KMS-11 (cell line): ENCODE measurements around the gene DIPK1B.

Source experiments
- H2AFZ ChIP-seq: fragments of 200-600 bp; sonication (generic); 2 replicates; pipeline ENCODE4 v1.6.1; 2016; ENCODE audit warnings: antibody characterized with exemption, mixed run types, low read depth
- H3K27ac ChIP-seq: fragments of 200-600 bp; sonication (generic); 2 replicates; pipeline ENCODE4 v1.6.1; 2016; ENCODE audit warnings: mild to moderate bottlenecking, mixed run types
- H3K27me3 ChIP-seq: fragments of 200-600 bp; sonication (generic); 2 replicates; pipeline ENCODE4 v1.6.1; 2017; ENCODE audit warnings: mild to moderate bottlenecking, low read depth, mixed run types, moderate library complexity; ENCODE audit not compliant: insufficient read depth
- H3K36me3 ChIP-seq: fragments of 200-600 bp; sonication (generic); 2 replicates; pipeline ENCODE4 v1.6.1; 2017; ENCODE audit warnings: mild to moderate bottlenecking, mixed run types; ENCODE audit not compliant: insufficient read depth
- H3K4me1 ChIP-seq: fragments of 200-600 bp; sonication (generic); 2 replicates; pipeline ENCODE4 v1.6.1; 2016; ENCODE audit warnings: mild to moderate bottlenecking, low read depth, mixed run types; ENCODE audit not compliant: poor library complexity, severe bottlenecking
- H3K4me2 ChIP-seq: fragments of 200-600 bp; sonication (generic); 2 replicates; pipeline ENCODE4 v1.7.0; 2016; ENCODE audit warnings: mild to moderate bottlenecking, mixed run types
- H3K4me3 ChIP-seq: fragments of 200-600 bp; sonication (generic); IDR thresholded peaks from 2 replicates; pipeline ENCODE4 v1.6.1; 2017; ENCODE audit warnings: low read depth, low read length, mixed read lengths; ENCODE audit not compliant: insufficient read depth
- H3K79me2 ChIP-seq: fragments of 200-600 bp; sonication (generic); 2 replicates; pipeline ENCODE4 v1.6.1; 2016; ENCODE audit warnings: low read depth, mixed run types; ENCODE audit not compliant: insufficient read depth
- H3K9ac ChIP-seq: fragments of 200-600 bp; sonication (generic); 2 replicates; pipeline ENCODE4 v1.6.1; 2016; ENCODE audit warnings: mild to moderate bottlenecking, mixed run types
- H4K20me1 ChIP-seq: fragments of 200-600 bp; sonication (generic); 2 replicates; pipeline ENCODE4 v1.6.1; 2016; ENCODE audit warnings: mild to moderate bottlenecking, mixed run types; ENCODE audit not compliant: insufficient read depth
- CTCF ChIP-seq: fragments of 200-600 bp; sonication (generic); conservative IDR thresholded peaks from 2 replicates; pipeline ENCODE4 v1.6.1; 2017; ENCODE audit warnings: low read depth, mild to moderate bottlenecking, antibody characterized with exemption, low read length, moderate library complexity, mixed read lengths

DIPK1B gene

GRCh38 chr9:136691316-136692184, 20.8 kb upstream of the DIPK1B start:
- no peak for TF ChIP-seq CTCF
- Histone ChIP-seq H4K20me1 (no peaks in the 10 kb centered on the region), H3K4me1 (peaks cover 52% of the 10 kb centered on the region), H3K27me3 (no peaks in the 10 kb centered on the region), H3K4me2 (no peak overlapping the region), H3K9ac (no peak overlapping the region), H2AFZ (no peak overlapping the region), H3K36me3 (no peaks in the 10 kb centered on the region), H3K79me2 (peaks cover under 1% of the 10 kb centered on the region; the same call in 1 of the 2 replicates), H3K4me3 (no peak overlapping the region), H3K27ac (no peak overlapping the region)

DNA sequence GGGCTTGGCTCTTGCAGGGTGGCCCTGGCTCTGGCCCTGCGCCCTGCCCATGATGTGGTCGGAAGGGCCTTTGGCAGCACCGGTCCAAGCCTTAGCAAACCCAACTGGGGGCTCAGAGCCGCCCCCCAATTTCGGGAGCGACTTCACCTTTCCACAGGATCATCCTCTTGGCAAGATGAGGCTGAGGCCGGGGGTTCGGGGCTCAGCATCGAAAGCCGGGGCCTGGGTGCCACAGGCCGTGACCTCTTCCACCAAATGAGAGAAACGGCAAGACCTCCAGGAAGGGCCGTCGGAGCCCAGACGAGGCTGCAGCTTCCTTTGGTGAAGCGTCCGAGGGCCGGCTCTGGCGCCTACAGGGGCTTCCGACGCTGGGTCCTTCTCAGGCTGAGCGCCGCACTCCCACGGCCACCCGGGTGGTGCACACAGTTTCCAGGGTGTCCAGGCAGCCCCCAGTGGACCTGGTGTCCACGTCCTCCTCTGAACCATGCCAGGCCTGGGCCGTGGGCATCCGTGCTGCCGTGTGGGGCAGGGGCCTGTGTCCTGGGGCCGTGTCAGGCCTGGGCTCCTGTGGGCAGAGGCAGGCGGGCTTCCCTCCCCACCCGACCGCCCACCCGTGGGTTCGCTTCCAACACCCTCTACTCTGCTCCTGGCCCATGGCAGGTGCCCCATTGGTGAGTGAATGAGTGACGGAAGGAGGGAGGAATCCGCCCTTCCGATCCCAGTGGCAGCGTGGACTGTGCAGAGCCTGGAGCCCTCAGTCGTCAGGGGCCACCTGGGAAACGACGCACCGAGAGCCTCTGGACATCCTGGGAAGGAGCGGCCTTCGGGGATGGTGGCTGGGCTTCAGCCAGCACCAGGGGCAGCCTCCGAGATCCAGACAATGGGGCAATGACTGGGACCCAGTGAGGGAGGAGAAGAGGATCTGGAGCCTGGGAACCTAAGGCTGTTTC, 19.9 kb upstream of the DIPK1B start:
- Histone ChIP-seq H3K36me3 (no peaks in the 10 kb centered on the region), H3K4me2 (no peak overlapping the region), H3K27me3 (no peaks in the 10 kb centered on the region), H3K27ac (no peak overlapping the region), H3K4me3 (no peak overlapping the region), H3K9ac (no peak overlapping the region), H4K20me1 (no peaks in the 10 kb centered on the region), H3K4me1 (peaks cover 58% of the 10 kb centered on the region), H2AFZ (no peak overlapping the region), H3K79me2 (no peaks in the 10 kb centered on the region)
- TF ChIP-seq CTCF, result no peak

DNA sequence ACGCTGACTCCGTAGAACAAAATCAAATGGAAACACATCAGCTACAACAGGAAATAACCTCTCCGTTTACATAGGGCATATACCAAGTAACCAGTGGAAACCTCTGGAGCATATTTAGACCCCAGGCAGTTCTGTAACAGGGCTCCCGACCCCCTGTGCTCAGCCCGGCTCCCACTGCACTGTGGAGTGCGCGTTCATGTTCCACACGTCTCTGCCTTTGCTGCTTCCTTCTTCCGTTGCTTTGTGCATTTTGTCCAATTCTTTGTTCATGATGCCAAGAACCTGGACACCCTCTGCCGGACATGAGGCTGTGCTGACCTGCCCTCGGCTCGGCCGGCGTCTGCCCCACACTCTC, 19.3 kb upstream of the DIPK1B start:
- Histone ChIP-seq H3K4me1 (peaks cover 59% of the 10 kb centered on the region), H3K9ac (no peak overlapping the region), H2AFZ (no peak overlapping the region), H3K36me3 (no peaks in the 10 kb centered on the region), H4K20me1 (no peaks in the 10 kb centered on the region), H3K79me2 (no peaks in the 10 kb centered on the region), H3K4me3 (no peak overlapping the region), H3K4me2 (no peak overlapping the region; the same call in 1 of the 2 replicates), H3K27me3 (no peaks in the 10 kb centered on the region), H3K27ac (no peak overlapping the region; the same call in 1 of the 2 replicates)
- TF ChIP-seq CTCF, result no peak

- Histone ChIP-seq H3K4me3 (no peak overlapping the region), H3K27me3 (no peaks in the 10 kb centered on the region), H3K9ac (no peak overlapping the region), H2AFZ (no peak overlapping the region), H3K36me3 (no peaks in the 10 kb centered on the region), H3K79me2 (no peaks in the 10 kb centered on the region), H3K4me2 (peak overlapping the region; percentile 29; the same call in 1 of the 2 replicates), H3K4me1 (peaks cover 64% of the 10 kb centered on the region), H3K27ac (peak overlapping the region; percentile 95), H4K20me1 (no peaks in the 10 kb centered on the region)
- TF ChIP-seq CTCF, result no peak
These were observed 18.7 kb upstream of the DIPK1B start for GRCh38 chr9:136693490-136694162.
